ENCODE data around the gene SYN1. TPM values are rescaled to one million over a fixed set of nuclear protein-coding genes. Genes with fewer than 3 reads are reported as not detected.

Gene SYN1
- total RNA-seq, 1 donor from 2014 or later: not detected

DNA sequence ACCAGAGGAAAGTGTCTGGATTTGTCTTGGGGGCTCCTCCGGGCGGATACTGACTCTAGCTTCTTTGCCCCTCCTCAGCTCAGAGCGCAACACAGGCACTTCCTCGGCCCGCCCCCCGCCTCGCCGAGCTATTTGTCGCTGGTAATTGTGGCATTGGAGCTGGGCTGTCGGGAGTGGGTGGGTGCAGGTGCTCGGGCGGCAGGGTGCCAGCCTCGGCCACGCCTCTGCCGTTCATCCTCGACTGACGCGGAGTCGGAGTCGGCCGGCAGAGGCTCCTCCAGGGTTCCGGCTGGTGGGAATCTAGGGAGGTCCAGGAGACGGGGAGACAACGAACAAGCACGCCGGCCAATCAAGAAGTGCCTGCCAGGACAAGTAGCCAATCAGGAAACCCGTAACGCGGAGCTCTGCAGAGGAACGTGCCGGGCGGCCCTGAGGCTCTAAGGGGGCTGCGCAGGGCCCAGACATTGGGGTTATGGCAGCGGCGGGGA is 3.9 kb upstream of the SYN1 start:
- H3K4me1 Mint-ChIP-seq: peaks cover 16% of the 10 kb centered on the region
- H3K27me3 Mint-ChIP-seq: peaks cover 30% of the 10 kb centered on the region
- POLR2A ChIA-PET: no interaction called here
- H3K27ac Mint-ChIP-seq: no peak overlapping the region
- DNase-seq (no peak), ATAC-seq (ENCODE audit: low read depth) (no peak)
- H3K4me3 Mint-ChIP-seq: peak overlapping the region; percentile 70
- CTCF ChIA-PET: no interaction called here
- TF ChIP-seq, protein P1, sequence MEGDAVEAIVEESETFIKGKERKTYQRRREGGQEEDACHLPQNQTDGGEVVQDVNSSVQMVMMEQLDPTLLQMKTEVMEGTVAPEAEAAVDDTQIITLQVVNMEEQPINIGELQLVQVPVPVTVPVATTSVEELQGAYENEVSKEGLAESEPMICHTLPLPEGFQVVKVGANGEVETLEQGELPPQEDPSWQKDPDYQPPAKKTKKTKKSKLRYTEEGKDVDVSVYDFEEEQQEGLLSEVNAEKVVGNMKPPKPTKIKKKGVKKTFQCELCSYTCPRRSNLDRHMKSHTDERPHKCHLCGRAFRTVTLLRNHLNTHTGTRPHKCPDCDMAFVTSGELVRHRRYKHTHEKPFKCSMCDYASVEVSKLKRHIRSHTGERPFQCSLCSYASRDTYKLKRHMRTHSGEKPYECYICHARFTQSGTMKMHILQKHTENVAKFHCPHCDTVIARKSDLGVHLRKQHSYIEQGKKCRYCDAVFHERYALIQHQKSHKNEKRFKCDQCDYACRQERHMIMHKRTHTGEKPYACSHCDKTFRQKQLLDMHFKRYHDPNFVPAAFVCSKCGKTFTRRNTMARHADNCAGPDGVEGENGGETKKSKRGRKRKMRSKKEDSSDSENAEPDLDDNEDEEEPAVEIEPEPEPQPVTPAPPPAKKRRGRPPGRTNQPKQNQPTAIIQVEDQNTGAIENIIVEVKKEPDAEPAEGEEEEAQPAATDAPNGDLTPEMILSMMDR (IDR thresholded peaks at IDR 0.05): no peak
- H3K9me3 Mint-ChIP-seq: no peaks in the 10 kb centered on the region
- intact Hi-C loops (cut with micrococcal nuclease): no loop called here
- no peaks in the 10 kb centered on the region for H3K36me3 Mint-ChIP-seq (ENCODE audit: low read depth)

DNA sequence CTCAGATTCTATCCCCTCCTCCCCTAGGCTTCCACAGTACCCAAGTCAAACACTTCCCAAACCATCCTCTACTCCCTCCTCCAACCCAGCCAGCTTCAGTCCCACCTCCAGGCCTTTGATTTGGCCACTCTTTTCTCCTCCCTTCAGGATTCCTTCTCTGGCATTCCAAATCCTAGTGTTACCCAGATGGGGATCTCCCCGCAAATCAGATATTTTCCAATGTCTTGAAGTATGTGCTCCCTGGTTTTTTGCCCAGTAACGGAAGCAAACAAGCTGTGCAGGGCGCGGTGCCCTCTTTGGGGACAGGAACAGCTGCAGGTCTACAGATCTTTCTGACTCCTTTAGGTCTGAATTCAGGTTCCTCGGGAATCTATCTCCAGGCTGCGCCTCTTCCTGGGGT is 2.2 kb upstream of the SYN1 start:
- Mint-ChIP-seq H3K4me1 (peaks cover 16% of the 10 kb centered on the region), H3K4me3 (no peak overlapping the region), H3K36me3 (ENCODE audit: low read depth) (no peaks in the 10 kb centered on the region), H3K27me3 (peaks cover 41% of the 10 kb centered on the region), H3K9me3 (no peaks in the 10 kb centered on the region), H3K27ac (no peak overlapping the region)
- ATAC-seq (ENCODE audit: low read depth) (no peak), DNase-seq (no peak)
- intact Hi-C loops (cut with micrococcal nuclease): loop anchor here (2.0 kb wide), 1 partner anchor 61 kb away; the partner anchor contains the start of gene ARAF
- ChIA-PET CTCF (no interaction called here), POLR2A (no interaction called here)
- TF ChIP-seq, protein P1 (IDR thresholded peaks at IDR 0.05): no peak

DNA sequence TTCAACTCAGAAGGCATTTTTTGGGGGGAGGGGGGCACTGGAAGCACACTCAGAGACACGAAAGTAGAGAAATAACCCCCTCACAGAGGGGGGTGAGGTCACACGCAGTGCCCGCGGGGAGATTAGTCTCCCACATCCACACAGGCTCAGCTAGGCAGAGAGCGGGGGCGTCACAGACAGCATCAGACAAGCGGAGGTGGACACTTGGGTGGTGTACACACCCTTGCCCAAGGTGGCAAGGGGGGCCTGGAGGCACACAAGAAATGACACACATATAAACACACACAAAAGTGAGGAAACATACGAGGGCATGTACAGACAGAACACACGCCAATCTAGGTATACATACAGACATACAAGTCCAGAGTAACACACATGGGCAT is 637 bp upstream of the SYN1 start:
- H3K4me3 Mint-ChIP-seq: no peak overlapping the region
- ATAC-seq (ENCODE audit: low read depth): no peak
- CTCF ChIA-PET: no interaction called here
- intact Hi-C loops (cut with micrococcal nuclease): loop anchor here (2.0 kb wide), 1 partner anchor 59 kb away; the partner anchor contains the start of gene ARAF
- TF ChIP-seq, protein P1 (IDR thresholded peaks at IDR 0.05): no peak
- H3K9me3 Mint-ChIP-seq: no peaks in the 10 kb centered on the region
- POLR2A ChIA-PET: interaction anchor here (0.6 kb wide), 1 partner anchor 838 kb away, joined by 7 read pairs; no protein-coding TSS in a partner anchor
- H3K27ac Mint-ChIP-seq: no peak overlapping the region
- peaks cover 48% of the 10 kb centered on the region for H3K27me3 Mint-ChIP-seq
- peaks cover 16% of the 10 kb centered on the region for H3K4me1 Mint-ChIP-seq
- H3K36me3 Mint-ChIP-seq (ENCODE audit: low read depth): no peaks in the 10 kb centered on the region
- DNase-seq: no peak

DNA sequence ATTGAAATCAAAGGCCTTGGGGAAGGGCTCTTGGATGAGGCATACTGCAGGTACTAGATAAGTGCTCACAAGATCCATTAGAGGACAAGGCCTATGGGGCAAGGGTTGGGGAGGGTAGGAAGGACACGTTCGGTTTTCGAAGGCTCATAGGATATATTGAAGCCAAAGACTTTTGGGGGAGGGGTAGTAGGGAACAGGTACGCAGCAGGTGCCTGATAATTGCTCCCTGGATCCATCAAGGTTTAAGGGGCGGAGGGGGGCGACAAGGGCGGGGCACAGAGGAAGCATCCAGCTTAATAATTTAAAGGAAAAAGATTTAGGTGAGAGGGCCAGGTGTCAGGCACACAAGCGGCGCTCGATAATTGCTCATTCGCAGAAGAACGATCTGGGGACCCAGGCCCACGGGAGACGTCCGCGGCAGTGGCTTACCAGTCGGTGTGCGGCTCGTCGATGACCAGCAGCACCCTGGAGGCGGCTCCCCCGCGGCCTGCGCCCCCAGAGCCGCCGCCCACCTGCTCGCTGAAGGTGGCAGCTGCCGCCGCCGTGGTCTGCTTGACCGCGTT is 653 bp downstream of the SYN1 start:
- intact Hi-C loops (cut with micrococcal nuclease): loop anchor here (2.0 kb wide), 1 partner anchor 40 kb away; the partner anchor contains the start of gene UXT
- CTCF ChIA-PET: no interaction called here

DNA sequence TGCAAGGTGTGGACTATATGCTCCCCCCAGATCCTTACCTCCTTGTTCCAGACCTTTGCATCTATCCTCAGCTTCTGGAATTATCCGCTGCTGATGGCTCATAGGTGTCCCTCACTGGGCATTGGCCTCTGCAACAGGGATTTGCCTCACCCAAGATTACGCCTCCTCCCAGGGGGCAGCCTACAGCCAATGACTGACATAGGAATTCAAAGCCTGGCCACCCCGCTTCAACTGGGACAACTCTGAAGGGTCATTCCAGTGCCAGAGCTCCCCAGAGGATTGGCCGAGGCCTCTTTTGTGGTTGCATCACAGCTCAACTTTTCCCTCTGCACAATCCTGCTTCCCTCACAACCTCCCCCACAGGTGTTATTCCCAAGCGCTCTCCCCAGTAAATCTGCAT is 5.0 kb downstream of the SYN1 start:
- Mint-ChIP-seq H3K36me3 (ENCODE audit: low read depth) (no peaks in the 10 kb centered on the region), H3K27me3 (peaks cover 22% of the 10 kb centered on the region), H3K9me3 (no peaks in the 10 kb centered on the region), H3K27ac (no peak overlapping the region), H3K4me1 (peaks cover 3% of the 10 kb centered on the region), H3K4me3 (no peak overlapping the region)
- intact Hi-C loops (cut with micrococcal nuclease): no loop called here
- ATAC-seq (ENCODE audit: low read depth) (no peak), DNase-seq (no peak)
- ChIA-PET POLR2A (interaction anchor here (1.1 kb wide), 1 partner anchor 36 kb away, joined by 3 read pairs; the partner anchor contains the start of gene ELK1), CTCF (no interaction called here)
- TF ChIP-seq, protein P1 (IDR thresholded peaks at IDR 0.05): no peak

More for the DNA sequence above, 653 bp downstream of the SYN1 start:
- no peak for DNase-seq
- Mint-ChIP-seq H3K36me3 (ENCODE audit: low read depth) (no peaks in the 10 kb centered on the region), H3K4me1 (peaks cover 13% of the 10 kb centered on the region), H3K9me3 (no peaks in the 10 kb centered on the region), H3K4me3 (peak overlapping the region; percentile 53), H3K27me3 (peaks cover 43% of the 10 kb centered on the region), H3K27ac (no peak overlapping the region)
- POLR2A ChIA-PET: interaction anchor here (0.5 to 0.6 kb wide), 2 partner anchors 31 to 952 kb away, joined by 4 read pairs; no protein-coding TSS in a partner anchor
- TF ChIP-seq, protein P1 (IDR thresholded peaks at IDR 0.05): no peak
- ATAC-seq (ENCODE audit: low read depth): no peak

Data from activated B cell treated with CpG ODN at 0.5 μM for 24 hours (primary cell).